GM21526 (cell line): ENCODE data around the gene SNX4.

Experiments used
- ATAC-seq: cut with Tn5 transposase; IDR thresholded peaks from one replicate; pipeline ENCODE4 v1.9.1; 2021; ENCODE audit warnings: moderate library complexity; ENCODE audit not compliant: unreplicated experiment, low FRiP score

The SNX4 gene

GRCh38 chr3:125470671-125471070 lies 49.3 kb downstream of the SNX4 start:
- ATAC-seq, result no peak

GRCh38 chr3:125462722-125463299 lies 57.2 kb downstream of the SNX4 start:
- ATAC-seq, result no peak

- no peak for ATAC-seq
These were observed 58.1 kb downstream of the SNX4 start for GRCh38 chr3:125461896-125462295.

GRCh38 chr3:125460233-125460632 lies 59.8 kb downstream of the SNX4 start:
- no peak for ATAC-seq

- ATAC-seq, result no peak
These were observed 76.1 kb downstream of the SNX4 start for GRCh38 chr3:125443923-125444322.

- no peak for ATAC-seq
These were observed 77.5 kb downstream of the SNX4 start for GRCh38 chr3:125442506-125442905.

- no peak for ATAC-seq
These were observed 79.0 kb downstream of the SNX4 start for GRCh38 chr3:125440970-125441369.

GRCh38 chr3:125440559-125440955 lies 79.4 kb downstream of the SNX4 start:
- no peak for ATAC-seq

- no peak for ATAC-seq
These were observed 82.2 kb downstream of the SNX4 start for GRCh38 chr3:125437631-125438435.

GRCh38 chr3:125436921-125437320 lies 83.1 kb downstream of the SNX4 start:
- no peak for ATAC-seq

- no peak for ATAC-seq
These were observed 84.8 kb downstream of the SNX4 start for GRCh38 chr3:125435231-125435630.

- no peak for ATAC-seq
These were observed 85.4 kb downstream of the SNX4 start for GRCh38 chr3:125434582-125435011.

GRCh38 chr3:125433611-125434041 lies 86.4 kb downstream of the SNX4 start:
- ATAC-seq, result no peak

- no peak for ATAC-seq
These were observed 86.9 kb downstream of the SNX4 start for GRCh38 chr3:125433091-125433534.

- ATAC-seq, result no peak
These were observed 87.9 kb downstream of the SNX4 start for GRCh38 chr3:125431912-125432790.

GRCh38 chr3:125431391-125431790 lies 88.6 kb downstream of the SNX4 start:
- no peak for ATAC-seq

- no peak for ATAC-seq
These were observed 91.7 kb downstream of the SNX4 start for GRCh38 chr3:125428216-125428830.

- no peak for ATAC-seq
These were observed 101.7 kb downstream of the SNX4 start for GRCh38 chr3:125418306-125418705.

- no peak for ATAC-seq
These were observed 103.8 kb downstream of the SNX4 start for GRCh38 chr3:125416235-125416634.

GRCh38 chr3:125414669-125415068 lies 105.3 kb downstream of the SNX4 start:
- ATAC-seq, result no peak

- no peak for ATAC-seq
These were observed 109.1 kb downstream of the SNX4 start for GRCh38 chr3:125410922-125411321.
